ENCODE data around the gene BEND2. TPM values are rescaled to one million over a fixed set of nuclear protein-coding genes. Genes with fewer than 3 reads are reported as not detected.
"Not testable (repeated sequence)": the region's sequence is repeated elsewhere in the genome, so short reads cannot be mapped to it uniquely, and the experiment has no call there.

BEND2 gene
- total RNA-seq = not detected
- long read RNA-seq = 0 reads

DNA sequence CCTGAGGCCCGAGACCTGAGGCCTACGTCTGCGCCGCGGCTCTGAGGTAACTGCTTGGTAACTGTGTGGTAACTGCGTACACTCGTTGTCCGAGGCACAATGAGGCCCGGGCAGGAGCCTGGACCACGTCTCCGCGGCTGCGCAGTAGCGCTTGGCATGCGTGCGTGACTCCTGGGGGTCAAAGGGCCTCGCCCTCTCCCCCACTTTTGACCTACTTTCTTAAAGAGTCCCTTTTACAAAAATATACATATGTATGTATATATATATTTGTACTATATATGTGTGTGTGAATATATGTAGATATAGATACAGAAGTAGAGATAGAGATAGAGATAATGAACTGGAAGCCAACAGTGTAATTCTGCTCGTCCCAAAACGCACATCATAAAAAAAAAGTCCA is at the start of gene BEND2:
BEND2 (minus strand) TSS at position 101 of the 400 bp plus-strand sequence. CDS start 136 bp downstream, outside the sequence.
- H3K9me3 ChIP-seq (replicated peaks) = no peaks in the 10 kb centered on the region
- no peak within 1 kb of the TSS for H3K27ac ChIP-seq (replicated peaks)
- TF ChIP-seq, protein P1, sequence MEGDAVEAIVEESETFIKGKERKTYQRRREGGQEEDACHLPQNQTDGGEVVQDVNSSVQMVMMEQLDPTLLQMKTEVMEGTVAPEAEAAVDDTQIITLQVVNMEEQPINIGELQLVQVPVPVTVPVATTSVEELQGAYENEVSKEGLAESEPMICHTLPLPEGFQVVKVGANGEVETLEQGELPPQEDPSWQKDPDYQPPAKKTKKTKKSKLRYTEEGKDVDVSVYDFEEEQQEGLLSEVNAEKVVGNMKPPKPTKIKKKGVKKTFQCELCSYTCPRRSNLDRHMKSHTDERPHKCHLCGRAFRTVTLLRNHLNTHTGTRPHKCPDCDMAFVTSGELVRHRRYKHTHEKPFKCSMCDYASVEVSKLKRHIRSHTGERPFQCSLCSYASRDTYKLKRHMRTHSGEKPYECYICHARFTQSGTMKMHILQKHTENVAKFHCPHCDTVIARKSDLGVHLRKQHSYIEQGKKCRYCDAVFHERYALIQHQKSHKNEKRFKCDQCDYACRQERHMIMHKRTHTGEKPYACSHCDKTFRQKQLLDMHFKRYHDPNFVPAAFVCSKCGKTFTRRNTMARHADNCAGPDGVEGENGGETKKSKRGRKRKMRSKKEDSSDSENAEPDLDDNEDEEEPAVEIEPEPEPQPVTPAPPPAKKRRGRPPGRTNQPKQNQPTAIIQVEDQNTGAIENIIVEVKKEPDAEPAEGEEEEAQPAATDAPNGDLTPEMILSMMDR (IDR thresholded peaks at IDR 0.05; ENCODE audit: borderline replicate concordance) = no peak
- no peak within 1 kb of the TSS for H3K4me3 ChIP-seq
- intact Hi-C loops (cut with micrococcal nuclease) = no loop called here
- DNase-seq = no peak
- no peaks in the 10 kb centered on the region for H3K36me3 ChIP-seq
- no peaks in the 10 kb centered on the region for H3K4me1 ChIP-seq
- H3K27me3 ChIP-seq (ENCODE audit: low read depth) = no peaks in the 10 kb centered on the region

DNA sequence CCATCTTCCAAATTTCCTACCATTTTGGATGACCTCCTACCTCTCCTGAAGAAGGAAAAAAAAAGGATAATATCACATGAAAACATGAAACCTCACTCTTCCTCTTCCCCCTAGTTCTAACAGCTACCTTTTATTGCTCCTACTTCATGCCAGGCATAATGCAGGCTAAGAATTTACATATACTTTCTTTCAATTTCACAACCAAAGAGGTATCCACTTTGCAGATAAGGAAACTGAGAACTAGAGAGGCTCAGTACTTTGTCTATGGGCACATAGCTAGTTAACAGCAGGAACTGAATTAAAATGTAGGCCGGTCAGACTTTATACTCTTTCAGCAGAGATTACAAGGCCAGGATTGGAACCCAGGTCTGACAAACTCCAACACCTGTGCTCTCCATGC is 34.4 kb upstream of the BEND2 start:
- Histone ChIP-seq H3K27ac (replicated peaks) (no peak overlapping the region), H3K27me3 (ENCODE audit: low read depth) (no peaks in the 10 kb centered on the region), H3K4me3 (no peak overlapping the region), H3K9me3 (replicated peaks) (no peaks in the 10 kb centered on the region), H3K4me1 (no peaks in the 10 kb centered on the region), H3K36me3 (no peaks in the 10 kb centered on the region)
- TF ChIP-seq, protein P1 (IDR thresholded peaks at IDR 0.05; ENCODE audit: borderline replicate concordance) = no peak
- no peak for DNase-seq
- intact Hi-C loops (cut with micrococcal nuclease) = no loop called here

GRCh38 chrX:18252644-18253359 is 32.1 kb upstream of the BEND2 start:
- Histone ChIP-seq H3K4me1 (no peaks in the 10 kb centered on the region), H3K9me3 (replicated peaks) (no peaks in the 10 kb centered on the region), H3K36me3 (no peaks in the 10 kb centered on the region), H3K27me3 (ENCODE audit: low read depth) (no peaks in the 10 kb centered on the region), H3K27ac (replicated peaks) (no peak overlapping the region), H3K4me3 (no peak overlapping the region)
- DNase-seq = no peak
- TF ChIP-seq, protein P1 (IDR thresholded peaks at IDR 0.05; ENCODE audit: borderline replicate concordance) = no peak
- intact Hi-C loops (cut with micrococcal nuclease) = no loop called here

- H3K4me3 ChIP-seq; H3K27ac ChIP-seq (replicated peaks); H3K27me3 ChIP-seq (ENCODE audit: low read depth); intact Hi-C loops (cut with micrococcal nuclease); H3K36me3 ChIP-seq; DNase-seq; H3K4me1 ChIP-seq; H3K9me3 ChIP-seq (replicated peaks): not testable (repeated sequence)
Observed at GRCh38 chrX:18229646-18230045, 9.0 kb upstream of the BEND2 start.

DNA sequence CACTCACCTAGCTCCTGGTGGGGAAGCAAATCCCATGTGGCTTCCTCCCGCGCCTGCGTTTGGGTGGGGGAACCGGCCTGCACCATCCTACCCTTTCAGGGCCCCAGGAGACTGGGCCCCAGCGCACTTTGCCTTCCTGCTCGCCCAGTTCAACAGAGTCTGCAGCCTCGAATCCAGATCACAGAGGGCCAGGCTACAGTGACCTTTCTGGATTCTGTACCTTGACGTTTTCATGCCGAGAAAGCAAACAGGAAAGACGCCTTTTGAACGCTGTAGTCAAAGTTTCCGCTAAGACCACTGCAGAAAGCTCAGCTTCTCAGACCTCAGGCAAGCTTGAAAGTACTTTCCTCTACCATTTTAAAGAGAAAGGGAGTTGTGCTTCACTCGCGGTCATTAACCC is 7.4 kb upstream of the BEND2 start:
- H3K4me1 ChIP-seq = no peaks in the 10 kb centered on the region
- TF ChIP-seq, protein P1 (IDR thresholded peaks at IDR 0.05; ENCODE audit: borderline replicate concordance) = no peak
- H3K27ac ChIP-seq (replicated peaks) = no peak overlapping the region
- H3K4me3 ChIP-seq = no peak overlapping the region
- H3K9me3 ChIP-seq (replicated peaks) = no peaks in the 10 kb centered on the region
- no peaks in the 10 kb centered on the region for H3K27me3 ChIP-seq (ENCODE audit: low read depth)
- H3K36me3 ChIP-seq = no peaks in the 10 kb centered on the region
- no peak for DNase-seq
- intact Hi-C loops (cut with micrococcal nuclease) = no loop called here

GRCh38 chrX:18227458-18227857 is 6.8 kb upstream of the BEND2 start:
- Histone ChIP-seq H3K27ac (replicated peaks) (no peak overlapping the region), H3K4me1 (no peaks in the 10 kb centered on the region)
- intact Hi-C loops (cut with micrococcal nuclease) = no loop called here

More at GRCh38 chrX:18227458-18227857, 6.8 kb upstream of the BEND2 start:
- Histone ChIP-seq H3K4me3 (no peak overlapping the region), H3K36me3 (no peaks in the 10 kb centered on the region), H3K27me3 (ENCODE audit: low read depth) (no peaks in the 10 kb centered on the region), H3K9me3 (replicated peaks) (no peaks in the 10 kb centered on the region)
- DNase-seq = no peak
- TF ChIP-seq, protein P1 (IDR thresholded peaks at IDR 0.05; ENCODE audit: borderline replicate concordance) = no peak

Measured in left ventricle myocardium inferior (tissue), 1 donor.